Forelimb muscle (tissue), 1 donor: Measurements from ENCODE around the gene COQ5. TPM values are rescaled to one million over a fixed set of nuclear protein-coding genes. Genes with fewer than 3 reads are reported as not detected.
"Not testable (repeated sequence)": the region's sequence is repeated elsewhere in the genome, so short reads cannot be mapped to it uniquely, and the experiment has no call there.

Experiments used
- DNase-seq: peaks from one replicate; pipeline ENCODE4 v3.0.0-alpha.2; 2013; ENCODE audit warnings: low read depth
- polyA plus RNA-seq: library from polyadenylated mRNA; unstranded; fragments of 120-200 nt; gene quantifications from one replicate; pipeline ENCODE4 v1.2.1, GENCODE V29; 2013; ENCODE audit not compliant: insufficient read length

The COQ5 gene
- polyA plus RNA-seq, 1 donor, result 44.8 TPM

DNA sequence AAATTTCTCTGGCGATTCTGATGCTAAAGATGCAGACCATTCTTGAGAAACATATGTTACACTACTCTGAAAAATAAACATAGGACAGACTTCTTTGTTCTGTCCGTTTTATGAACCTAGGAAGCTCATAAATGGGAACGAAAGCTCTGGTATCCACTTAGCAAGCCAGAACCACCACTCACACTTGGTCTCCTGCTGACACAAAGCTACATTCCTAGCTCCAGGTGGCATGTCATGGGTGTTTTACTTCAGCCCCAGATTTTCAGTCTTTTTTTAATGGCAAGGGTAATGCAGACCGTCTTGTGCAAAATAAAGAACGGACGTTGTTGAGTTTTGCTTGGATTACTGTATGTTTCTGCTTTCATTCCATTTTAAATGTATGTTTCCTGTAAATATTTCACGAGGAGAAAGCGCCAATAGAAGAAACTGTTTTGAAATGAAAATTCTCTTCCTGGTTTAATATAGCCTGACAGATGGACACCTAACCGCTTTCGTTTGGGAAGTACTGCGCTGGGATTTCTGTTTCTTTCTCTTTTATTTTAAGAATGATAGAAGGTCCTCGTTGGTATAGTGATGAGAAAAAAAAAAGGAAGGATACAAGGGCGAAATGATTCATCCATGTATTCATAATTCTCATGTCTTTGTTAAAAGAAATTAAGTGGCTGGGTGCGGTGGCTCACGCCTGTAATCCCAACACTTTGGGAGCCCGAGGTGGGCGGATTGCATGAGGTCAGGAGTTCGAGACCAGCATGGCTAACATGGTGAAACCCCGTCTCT, 871 bp upstream of the COQ5 start:
- DNase-seq, result no peak

- DNase-seq, result no peak
These were observed 6.4 kb downstream of the COQ5 start for GRCh38 chr12:120522568-120522967.

GRCh38 chr12:120519324-120519723, 9.6 kb downstream of the COQ5 start:
- not testable (repeated sequence) for DNase-seq

DNA sequence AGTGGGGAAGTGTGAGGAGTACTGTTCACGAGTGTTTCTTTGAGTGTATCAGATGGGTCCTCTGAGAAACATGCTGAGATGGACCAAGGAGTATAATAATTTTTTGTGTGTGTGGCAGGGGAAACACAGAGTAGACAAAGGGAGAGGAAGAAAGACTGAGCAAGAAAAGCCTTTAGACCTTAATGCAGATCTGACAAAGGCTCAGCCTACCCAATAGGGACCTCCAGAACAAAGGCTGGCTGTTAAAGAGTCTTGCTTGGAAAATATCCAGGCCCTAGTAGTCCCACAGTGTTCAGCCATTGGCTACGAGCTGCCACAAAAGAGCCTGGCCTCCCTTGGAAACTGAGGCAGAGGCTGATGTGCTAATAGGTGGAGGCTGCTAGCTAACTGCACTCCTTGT, 13.5 kb downstream of the COQ5 start:
- no peak for DNase-seq

- DNase-seq, result no peak
These were observed 15.0 kb downstream of the COQ5 start for GRCh38 chr12:120514002-120514401.

- DNase-seq, result no peak
These were observed 20.4 kb downstream of the COQ5 start for GRCh38 chr12:120508537-120508936.

GRCh38 chr12:120504587-120504986, 24.4 kb downstream of the COQ5 start:
- DNase-seq, result no peak

- no peak for DNase-seq
These were observed 28.4 kb downstream of the COQ5 start for GRCh38 chr12:120500581-120500980.

DNA sequence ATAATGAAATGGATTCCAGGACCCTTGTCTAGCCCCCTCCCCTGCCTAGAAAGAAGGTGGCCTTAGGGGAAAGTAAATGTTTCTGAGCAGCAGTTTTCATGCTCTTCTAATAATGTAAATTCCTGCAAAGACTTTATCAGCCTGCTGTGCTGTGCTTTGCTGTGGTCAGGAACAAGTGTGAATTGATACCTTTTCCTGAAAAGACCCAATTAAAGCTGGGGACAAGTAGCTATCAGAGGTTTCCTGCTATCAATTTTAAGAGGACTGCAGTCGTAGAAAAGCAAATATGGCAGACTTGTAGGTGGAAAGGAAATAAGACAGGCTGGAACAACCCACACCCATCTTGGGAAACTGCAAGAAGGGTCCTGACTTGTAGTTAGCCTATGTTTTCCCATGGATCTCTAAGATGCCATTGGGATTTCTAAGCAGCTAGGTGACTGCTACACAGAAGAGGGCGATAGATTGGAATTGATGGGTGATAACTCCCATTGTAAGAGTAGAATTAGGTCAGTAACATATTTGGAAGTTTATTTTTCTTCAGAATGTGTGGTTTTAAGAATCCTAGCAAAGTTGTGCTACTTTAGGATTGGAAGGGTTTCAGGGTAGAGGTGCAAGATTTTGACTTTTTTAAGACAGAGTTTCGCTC, 30.0 kb downstream of the COQ5 start:
- DNase-seq, result no peak

DNA sequence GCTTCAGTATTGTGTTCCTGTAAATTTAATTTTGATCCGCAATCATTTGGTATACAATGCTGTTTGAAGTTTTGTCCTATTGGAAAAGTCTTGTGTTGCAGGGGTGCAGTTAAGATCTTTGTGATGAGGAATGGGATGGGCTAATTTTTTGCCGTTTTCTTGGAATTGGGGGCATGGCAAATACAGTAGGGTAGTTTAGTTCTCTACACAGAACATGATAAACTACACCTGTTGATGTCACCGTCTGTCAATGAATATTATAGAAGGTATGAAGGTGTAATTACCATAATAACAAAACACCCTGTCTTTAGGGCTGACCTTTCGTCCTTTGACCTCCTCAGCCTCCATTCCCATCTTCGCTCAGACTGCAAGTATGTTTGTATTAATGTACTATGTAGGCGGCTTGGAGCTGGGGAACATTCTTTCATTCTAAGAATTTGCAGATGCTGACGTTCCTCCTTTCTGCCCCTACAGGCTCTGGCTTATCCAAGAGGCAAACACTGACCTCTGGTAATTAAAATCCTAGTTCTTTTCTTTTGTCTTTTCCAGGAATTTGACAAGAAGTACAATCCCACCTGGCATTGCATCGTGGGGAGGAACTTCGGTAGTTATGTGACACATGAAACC, 31.3 kb downstream of the COQ5 start:
- no peak for DNase-seq

GRCh38 chr12:120496413-120497340, 32.3 kb downstream of the COQ5 start:
- DNase-seq, result no peak

- peak; percentile 89 for DNase-seq
These were observed 33.1 kb downstream of the COQ5 start, which contains the start of gene DYNLL1 for GRCh38 chr12:120495731-120496412. TSS of gene DYNLL1 (plus strand) at chr12:120496113. CDS start at chr12:120496422, 309 bp downstream.

GRCh38 chr12:120495186-120495730, 33.7 kb downstream of the COQ5 start:
- no peak for DNase-seq

GRCh38 chr12:120490833-120491512, 38.0 kb downstream of the COQ5 start:
- DNase-seq, result no peak

DNA sequence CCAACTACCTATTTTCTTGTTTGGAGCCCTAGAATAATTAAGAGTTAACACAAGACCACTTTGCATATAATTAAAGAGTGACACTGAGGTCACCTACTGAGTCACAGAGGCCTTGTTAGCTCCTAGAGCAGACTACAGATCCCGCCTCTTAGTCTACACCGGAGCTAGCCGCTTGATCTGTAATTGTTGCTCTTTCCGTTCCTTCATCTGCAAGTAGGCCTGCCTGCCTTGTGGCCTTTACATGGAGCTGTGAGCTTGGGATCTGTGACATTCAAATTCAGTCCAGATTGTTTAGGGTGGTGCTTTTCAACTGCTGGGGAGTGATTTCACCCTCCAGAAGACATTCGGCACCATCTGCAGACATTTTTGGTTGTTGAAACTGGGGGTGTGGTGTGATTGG, 38.6 kb downstream of the COQ5 start:
- no peak for DNase-seq

DNA sequence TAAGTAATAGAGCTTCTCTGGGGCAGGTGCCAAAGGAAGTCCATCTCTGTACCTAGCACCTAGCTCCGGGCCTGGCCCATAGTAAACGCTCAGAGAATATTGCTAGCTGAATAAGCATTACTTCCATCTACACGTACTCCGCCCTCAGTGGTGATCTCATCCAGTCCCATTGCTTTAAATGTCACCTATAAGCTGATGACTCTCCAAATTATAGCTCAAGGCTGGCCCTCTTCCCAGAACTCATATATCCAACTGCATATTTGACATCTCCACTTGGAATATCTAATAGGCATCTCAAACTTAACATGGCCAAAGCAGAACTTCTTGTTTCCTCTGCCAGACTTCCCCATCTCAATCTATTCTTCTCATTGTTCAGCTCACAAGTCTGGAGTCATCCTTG, 39.9 kb downstream of the COQ5 start:
- no peak for DNase-seq

DNA sequence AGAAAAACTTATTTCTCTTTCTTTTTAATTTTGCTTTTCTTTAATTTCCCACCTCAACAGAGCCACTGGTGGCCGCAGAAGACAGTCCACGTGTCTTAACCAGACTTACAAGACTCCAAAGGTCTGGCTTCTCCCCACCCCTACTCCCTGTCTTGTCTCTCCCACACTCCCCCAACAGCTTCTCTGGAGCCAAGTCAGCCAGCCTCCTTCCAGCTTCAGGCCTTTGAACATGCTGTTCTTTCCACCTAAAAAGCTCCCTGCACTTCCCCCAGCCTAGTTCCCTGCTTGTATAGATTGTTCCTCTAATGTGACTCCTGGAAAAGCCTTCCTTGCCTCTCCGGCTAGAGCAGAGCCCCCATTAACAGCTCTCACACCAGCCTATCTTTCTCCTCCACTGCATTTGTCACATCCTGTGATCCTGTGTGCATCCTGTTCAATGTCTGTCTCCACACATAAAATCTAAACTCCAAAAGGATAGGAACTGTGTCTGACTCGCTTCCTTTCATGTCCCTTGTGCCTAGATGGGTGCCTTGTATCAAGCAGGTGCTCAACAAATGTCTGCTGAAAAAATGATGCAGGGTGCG, 40.8 kb downstream of the COQ5 start:
- DNase-seq, result no peak

- not testable (repeated sequence) for DNase-seq
These were observed 41.4 kb downstream of the COQ5 start for GRCh38 chr12:120487552-120487951.

DNA sequence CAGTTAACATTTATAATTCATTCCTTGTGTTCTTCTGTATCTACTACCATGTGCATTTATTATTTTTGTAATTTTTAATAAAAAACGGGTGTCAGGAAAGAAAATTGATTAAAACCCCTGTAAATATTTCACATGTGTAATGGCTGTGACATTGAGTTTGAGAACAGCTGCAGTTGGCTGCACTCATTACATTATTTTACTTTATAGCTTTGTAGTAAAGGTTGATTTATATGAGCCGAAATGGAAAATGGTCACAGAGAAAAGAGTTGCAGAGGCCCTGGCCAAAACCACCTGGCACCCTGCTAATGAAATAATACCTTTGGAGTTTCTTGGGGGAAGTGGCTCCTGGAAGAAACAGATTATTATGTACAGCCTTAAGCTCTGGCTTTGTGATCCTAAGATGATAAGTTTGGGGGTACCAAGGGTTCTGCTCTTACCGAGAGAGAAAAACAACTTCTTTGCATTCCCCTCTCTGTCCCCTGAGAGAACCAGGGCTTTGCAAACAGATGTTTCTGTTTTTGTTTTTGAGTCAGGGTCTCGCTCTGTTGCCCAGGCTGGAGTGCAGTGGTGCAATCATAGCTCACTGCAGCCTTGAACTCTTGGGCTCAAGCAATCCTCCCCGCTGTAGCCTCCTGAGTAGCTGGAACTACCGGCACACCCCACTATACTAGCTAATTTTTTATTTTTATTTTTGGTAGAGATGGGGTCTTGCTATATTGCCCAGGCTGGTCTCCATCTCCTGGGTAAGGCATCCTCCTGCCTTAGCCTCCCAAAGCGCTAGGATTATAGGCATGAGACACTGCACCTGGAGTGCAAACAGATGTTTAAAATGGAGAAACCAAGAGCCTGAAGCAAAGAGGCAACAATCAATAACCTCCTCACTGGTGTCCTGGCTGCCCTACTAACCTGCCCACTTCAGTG, 42.7 kb downstream of the COQ5 start:
- DNase-seq, result no peak
